OCI-LY3 (cell line): Measurements from ENCODE around the gene NELL1.

ENCODE experiments used
- EZH2phosphoT487 ChIP-seq: fragments of 200-600 bp; shearing (Covaris generic); IDR thresholded peaks from 2 replicates; pipeline ENCODE4 v1.6.1; 2018; ENCODE audit warnings: antibody characterized with exemption, mixed run types, low read depth
- TF ChIP-seq, protein P1 (sequence below): fragments of 200-600, 300-600 bp; sonication (generic); IDR thresholded peaks from 2 replicates; pipeline ENCODE4 v1.5.1; 2014; ENCODE audit warnings: antibody characterized with exemption, low read length, low read depth

DNA sequence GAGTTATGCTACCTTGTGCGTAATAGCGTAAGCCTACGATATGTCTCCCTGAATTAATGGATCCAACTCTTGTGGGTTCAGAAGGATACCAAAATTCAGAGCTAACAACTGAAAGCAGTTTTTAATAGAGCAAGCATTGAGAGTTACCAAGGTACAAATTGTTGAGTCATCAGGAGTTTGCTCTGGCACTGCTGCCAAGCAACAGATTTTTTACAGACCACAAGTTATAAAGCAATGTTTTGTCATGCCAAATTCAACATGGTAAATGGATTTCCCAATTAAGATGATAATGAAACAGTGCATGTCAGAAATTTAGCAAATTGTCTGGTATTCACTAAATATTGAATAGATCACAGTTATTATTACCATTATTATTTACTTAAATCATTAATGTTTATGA lies 295.6 kb downstream of the NELL1 start:
- TF ChIP-seq, protein P1, sequence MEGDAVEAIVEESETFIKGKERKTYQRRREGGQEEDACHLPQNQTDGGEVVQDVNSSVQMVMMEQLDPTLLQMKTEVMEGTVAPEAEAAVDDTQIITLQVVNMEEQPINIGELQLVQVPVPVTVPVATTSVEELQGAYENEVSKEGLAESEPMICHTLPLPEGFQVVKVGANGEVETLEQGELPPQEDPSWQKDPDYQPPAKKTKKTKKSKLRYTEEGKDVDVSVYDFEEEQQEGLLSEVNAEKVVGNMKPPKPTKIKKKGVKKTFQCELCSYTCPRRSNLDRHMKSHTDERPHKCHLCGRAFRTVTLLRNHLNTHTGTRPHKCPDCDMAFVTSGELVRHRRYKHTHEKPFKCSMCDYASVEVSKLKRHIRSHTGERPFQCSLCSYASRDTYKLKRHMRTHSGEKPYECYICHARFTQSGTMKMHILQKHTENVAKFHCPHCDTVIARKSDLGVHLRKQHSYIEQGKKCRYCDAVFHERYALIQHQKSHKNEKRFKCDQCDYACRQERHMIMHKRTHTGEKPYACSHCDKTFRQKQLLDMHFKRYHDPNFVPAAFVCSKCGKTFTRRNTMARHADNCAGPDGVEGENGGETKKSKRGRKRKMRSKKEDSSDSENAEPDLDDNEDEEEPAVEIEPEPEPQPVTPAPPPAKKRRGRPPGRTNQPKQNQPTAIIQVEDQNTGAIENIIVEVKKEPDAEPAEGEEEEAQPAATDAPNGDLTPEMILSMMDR, result no peak
- TF ChIP-seq EZH2phosphoT487, result no peak
